ENCODE results near the gene TMEM135.

The TMEM135 gene

DNA sequence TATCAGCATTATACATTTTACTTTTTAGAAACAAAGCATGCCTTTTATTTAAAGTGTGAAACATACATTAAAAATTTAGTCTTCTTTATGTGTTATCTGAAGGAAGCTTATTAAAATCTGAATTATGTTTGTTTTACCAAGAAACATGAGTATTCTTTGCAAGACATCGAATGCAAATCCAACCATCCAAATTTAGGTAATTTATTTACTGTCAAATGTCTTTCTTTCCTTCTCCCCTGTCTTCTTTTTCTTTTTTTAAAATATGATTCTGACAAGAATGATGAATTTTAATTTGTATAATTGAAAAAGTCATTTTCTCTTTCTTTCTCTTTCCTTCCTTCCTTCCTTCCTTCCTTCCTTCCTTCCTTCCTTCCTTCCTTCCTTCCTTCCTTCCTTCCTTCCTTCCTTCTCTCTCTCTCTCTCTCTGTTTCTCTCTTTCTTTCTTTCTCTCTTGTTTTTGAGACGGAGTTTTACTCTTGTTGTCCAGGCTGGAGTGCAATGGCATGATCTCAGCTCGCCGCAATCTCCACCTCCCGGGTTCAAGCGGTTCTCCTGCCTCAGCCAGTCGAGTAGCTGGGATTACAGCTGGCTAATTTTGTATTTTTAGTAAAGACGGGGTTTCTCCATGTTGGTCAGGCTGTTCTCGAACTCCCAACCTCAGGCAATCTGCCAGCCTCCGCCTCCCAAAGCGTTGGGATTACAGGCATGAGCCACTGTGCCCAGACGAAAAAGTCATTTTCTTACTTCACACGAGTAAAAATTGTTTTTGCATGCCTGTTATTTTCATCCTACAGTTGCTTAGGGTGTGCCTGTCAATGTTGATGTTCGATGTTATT lies 157.5 kb downstream of the TMEM135 start:
- DNase-seq (ENCODE audit: low spot score), result no peak

DNA sequence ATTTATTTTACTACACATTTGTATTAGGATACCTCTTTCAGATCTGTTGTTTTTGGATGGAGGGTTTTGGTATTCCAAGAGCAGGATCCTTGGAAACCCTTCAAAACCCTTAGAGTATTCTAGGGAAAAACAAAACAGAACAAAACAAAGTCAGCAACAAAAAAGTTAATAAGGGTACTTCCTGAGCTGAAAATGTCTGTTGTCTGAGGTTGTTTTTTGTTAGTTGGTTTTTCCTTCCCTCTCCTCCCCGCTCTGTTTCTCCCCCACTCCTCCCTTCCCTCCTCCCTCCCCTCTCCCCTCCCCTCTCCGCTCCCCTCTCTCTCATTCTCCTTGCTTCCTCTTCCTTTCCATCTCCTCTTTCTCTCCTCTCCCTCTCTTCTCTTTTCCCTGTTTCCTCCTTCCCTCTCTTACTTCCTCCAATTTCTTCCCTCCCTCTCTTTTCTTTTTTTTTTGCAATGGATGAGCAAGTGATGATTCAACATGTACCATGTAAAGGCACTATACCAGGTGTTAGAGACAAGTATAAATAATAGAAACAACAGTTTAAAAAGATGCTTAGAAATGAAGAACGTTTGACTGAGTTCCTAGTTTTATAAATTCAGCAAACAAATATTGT lies 160.6 kb downstream of the TMEM135 start:
- no peak for DNase-seq (ENCODE audit: low spot score)

- no peak for DNase-seq (ENCODE audit: low spot score)
Measured at GRCh38 chr11:87201376-87201775, 163.6 kb downstream of the TMEM135 start.

DNA sequence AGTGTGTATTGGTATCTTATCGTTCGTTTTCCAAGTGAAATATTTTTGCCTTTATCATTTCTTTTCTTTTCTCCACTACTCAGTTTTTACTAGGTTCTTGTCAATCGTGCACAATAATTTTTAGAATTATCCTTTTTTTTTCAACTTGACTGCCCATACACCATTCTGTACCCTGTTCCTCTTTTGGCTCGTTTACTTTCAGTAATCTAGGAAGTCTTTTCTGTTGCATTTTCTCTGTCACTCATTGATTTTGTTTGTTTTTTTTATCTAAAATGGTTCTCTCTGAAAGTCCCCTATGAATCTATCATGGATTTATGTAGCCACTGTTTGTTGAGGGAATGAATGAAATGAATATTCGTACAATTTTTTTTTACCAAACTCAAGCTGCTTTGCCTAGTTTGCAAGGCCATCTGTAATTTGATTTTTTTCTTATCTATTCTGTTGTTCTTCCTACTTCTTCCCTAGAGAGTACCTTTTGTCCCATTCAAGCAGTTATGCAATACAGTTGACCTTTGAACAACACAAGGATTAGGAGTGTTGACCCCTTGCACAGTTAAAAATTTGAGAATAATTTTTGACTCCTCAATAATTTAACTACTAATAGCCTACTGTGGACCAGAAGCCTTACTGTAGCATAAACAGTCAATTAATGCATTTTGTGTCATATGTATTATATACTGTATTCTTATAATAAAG lies 166.3 kb downstream of the TMEM135 start:
- DNase-seq (ENCODE audit: low spot score), result no peak

GRCh38 chr11:87212891-87213290 lies 175.2 kb downstream of the TMEM135 start:
- peak; percentile 3 for DNase-seq (ENCODE audit: low spot score)

DNA sequence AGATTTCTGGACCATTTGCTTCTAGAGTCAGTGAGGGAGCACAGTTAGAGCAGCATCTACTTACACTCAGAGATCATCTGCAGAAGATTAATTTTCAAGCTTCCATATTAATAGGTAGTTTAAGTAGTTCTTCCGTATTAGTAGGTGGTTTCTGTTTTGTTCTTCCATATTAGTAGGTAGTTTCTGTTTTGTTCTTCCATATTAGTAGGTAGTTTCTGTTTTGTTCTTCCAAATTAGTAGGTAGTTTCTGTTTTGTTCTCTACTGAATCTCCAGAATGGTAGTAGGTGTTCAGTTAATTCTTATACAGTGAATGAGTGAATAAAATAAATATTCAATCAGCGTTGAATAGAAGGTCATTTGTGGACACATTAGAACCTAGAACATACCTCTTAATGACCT lies 175.7 kb downstream of the TMEM135 start:
- DNase-seq (ENCODE audit: low spot score), result no peak

GRCh38 chr11:87215236-87215635 lies 177.5 kb downstream of the TMEM135 start:
- DNase-seq (ENCODE audit: low spot score), result no peak

- no peak for DNase-seq (ENCODE audit: low spot score)
Measured at GRCh38 chr11:87219266-87219665, 181.5 kb downstream of the TMEM135 start.

GRCh38 chr11:87223816-87224215 lies 186.1 kb downstream of the TMEM135 start:
- no peak for DNase-seq (ENCODE audit: low spot score)

- DNase-seq (ENCODE audit: low spot score), result no peak
Measured at GRCh38 chr11:87224486-87224885, 186.8 kb downstream of the TMEM135 start.

GRCh38 chr11:87228820-87229219 lies 191.1 kb downstream of the TMEM135 start:
- DNase-seq (ENCODE audit: low spot score), result no peak

DNA sequence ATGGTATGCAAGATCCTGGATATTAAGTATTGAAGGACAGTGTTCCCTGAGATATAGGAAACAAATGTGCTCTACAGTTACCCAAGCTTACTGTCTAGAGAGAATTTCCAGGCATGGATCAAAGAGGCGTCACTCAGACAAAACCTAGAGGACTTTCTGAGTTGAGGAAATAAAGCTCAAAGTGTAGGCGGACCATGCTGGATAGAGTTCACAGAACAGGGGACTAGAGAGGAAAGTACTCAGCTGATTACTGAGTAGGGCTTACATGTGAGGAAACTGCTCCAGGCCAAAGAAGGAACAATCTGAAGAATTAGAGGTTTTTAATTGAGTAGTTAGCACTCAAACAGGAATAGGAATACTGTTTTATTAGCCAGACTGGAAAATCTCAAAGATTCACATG lies 193.3 kb downstream of the TMEM135 start:
- no peak for DNase-seq (ENCODE audit: low spot score)

DNA sequence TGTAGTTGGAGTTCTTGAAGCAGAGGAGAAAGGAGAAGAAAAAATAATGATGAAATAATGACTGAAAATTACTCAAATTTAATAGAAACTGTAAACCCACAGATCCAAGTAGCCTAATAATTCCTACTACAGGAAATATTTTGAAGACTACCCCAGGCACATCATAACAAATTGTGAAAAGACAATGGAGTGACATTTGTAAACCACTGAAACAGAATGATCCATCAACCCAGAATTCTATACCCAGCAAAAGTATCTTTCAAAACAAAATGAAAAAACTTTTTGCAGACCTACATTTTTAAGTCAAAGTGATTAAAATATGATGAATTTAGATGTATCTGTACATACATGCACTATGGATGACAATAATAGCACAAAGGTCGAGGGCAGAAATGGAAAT lies 194.6 kb downstream of the TMEM135 start:
- DNase-seq (ENCODE audit: low spot score), result no peak

- DNase-seq (ENCODE audit: low spot score), result no peak
Measured at GRCh38 chr11:87235366-87235765, 197.6 kb downstream of the TMEM135 start.

GRCh38 chr11:87236368-87236767 lies 198.6 kb downstream of the TMEM135 start:
- no peak for DNase-seq (ENCODE audit: low spot score)

DNA sequence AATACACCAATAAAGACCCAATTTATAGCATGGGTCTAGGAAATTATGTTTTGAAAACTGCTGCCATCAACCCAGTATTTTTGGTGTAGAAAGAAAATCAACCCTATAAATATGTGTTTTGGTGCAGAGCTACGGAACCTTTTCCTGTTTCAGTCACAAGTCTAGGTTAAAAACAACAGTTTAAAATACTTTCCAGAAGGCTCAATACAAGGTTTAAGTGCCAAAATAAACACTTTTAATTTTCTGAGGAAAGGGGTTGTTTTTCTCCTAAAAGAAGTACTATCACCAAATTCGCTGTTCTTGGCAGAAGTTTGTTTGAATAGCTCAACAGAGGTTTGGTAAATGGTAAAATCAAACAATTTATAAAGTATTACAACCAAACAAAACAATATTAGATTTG lies 201.3 kb downstream of the TMEM135 start:
- no peak for DNase-seq (ENCODE audit: low spot score)

DNA sequence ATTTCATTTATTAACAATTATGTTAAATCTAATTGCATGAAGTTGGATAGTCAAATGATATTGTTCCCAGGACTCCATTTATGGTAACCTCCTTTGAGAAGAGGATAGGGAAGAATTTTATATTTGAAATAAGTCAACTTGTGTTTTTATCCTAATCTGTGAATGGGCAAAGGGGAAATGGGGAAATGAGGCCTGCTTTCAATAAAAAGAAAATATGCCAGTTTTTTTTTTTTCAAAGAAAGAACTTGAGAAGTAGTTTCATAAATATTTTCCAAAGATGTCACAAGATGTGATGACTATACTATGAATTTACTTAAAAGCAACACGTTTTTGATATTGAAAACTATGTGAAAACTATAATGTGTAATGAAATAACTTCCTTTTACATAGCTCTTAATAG lies 201.8 kb downstream of the TMEM135 start:
- no peak for DNase-seq (ENCODE audit: low spot score)

DNA sequence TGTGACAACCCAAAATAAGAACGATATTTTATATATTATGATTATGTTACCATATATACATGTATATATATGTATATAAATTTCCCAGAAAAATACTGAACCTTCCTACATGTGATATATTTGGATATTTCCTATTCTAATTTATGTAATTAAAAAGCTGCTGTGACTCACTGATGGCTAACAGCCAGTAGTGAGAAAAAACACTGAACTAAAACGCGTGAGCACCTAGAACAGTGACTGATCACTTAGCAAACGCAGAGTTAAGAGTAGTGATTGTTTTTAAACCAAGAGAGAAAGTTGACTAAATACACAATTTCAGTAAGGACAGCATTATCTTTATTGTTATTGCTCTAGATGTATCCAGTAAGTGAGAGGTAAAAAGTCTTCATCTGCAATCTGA lies 213.8 kb downstream of the TMEM135 start:
- no peak for DNase-seq (ENCODE audit: low spot score)

GRCh38 chr11:87252869-87253268 lies 215.1 kb downstream of the TMEM135 start:
- no peak for DNase-seq (ENCODE audit: low spot score)

GRCh38 chr11:87254562-87254961 lies 216.8 kb downstream of the TMEM135 start:
- no peak for DNase-seq (ENCODE audit: low spot score)

DNA sequence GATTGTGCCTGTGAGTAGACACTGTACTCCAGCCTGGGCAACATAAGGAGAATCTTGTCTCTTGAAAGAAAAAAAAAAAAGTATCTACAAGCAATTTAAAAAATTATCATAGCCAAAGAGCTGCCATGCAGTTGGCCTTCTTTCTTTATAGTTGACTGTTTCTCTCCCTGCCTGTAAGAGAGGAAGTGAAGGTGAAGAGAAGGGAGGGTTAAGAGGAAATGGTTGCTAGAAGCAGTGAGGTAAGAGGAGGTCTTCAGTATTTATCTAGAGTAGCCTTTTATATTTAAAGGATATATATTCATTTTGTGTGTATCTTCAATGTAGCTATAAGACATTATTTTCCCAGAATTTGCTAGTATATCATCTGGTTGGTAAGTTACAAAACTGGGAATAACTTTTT lies 217.9 kb downstream of the TMEM135 start:
- no peak for DNase-seq (ENCODE audit: low spot score)

- no peak for DNase-seq (ENCODE audit: low spot score)
Measured at GRCh38 chr11:87256694-87257340, 219.1 kb downstream of the TMEM135 start.

Measured in COLO829 (cell line).